ENCODE data around the gene UNC13D.

Gene UNC13D

GRCh38 chr17:75849724-75850123, 5.5 kb upstream of the UNC13D start:
- no peak for DNase-seq

GRCh38 chr17:75849279-75849646, 5.1 kb upstream of the UNC13D start:
- DNase-seq, result no peak

DNA sequence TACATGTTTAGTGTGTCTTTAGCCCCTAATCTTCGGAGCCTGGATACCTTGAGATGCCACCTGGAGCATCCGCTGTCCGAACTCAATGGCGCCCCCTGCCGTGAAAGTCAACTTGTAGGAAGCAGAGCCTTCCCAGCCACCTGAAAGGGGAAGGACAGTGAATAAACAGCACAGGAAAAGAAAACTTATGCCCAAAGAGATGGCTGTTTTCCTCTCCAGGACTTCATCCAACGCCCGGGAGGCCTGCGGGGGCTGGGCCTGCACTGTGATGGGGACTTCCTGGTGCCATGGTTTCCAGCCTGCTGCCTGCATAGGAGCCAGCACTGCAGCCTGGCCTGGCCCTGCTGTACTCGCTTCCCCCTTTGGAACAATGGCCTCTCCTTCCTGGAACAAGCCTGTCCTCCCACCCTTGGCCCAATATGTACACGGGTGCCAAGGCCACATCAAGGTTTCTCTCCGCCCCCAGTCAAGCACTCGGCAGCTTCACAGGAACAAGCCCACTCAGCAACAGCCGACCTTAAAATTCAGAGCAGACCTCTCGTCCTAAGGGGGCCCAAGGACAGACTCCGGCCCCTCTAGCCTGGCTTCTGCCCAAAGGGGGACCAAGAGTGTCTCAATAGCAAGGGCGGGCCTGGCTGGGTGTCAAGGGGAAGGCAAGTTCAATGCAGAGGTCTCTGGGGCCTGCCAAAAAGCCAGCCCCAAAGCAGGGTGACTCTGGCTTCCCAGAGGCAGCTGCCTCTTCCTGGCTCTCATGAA, 4.5 kb upstream of the UNC13D start:
- DNase-seq, result peak; percentile 47 to 51

- DNase-seq, result no peak
Measured at GRCh38 chr17:75847614-75848522, 3.7 kb upstream of the UNC13D start.

GRCh38 chr17:75846692-75847613, 2.7 kb upstream of the UNC13D start:
- DNase-seq, result no peak

DNA sequence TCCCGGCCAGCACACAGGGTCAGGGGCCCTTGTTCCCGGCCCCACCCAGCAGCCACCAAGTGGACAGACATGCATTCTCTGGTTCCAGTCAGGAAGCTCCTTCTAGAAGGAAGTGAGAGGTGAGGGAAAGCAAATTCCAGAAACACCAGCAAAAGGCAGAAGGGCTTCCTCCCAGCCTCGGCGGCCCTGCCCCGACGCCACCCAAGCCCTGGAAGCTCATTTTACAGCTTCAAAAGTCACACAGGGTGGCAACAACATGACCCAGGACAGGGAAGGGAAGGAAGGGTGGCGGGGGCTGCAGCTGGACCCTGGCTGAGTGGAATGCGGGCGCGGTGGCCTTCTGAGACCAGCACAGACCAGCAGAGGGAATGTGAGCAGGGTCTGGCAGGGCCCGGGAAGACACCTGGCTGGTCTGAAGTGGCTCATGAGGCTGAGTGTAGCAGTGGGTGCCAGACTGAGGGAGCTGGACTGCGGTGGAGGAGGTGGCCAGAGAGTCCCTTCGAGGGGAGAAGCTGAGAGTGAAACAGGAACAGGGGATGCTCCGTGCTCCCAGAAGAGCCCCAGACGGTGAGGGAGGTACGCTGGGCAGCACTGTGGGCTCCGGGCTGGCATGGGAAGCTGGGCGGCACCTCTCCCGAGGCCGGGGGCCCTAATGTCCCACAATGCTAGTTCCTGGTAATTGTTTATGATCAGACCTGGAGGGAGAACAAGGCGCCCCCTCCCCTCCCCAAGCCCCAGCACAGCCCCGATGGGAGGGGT, 1.9 kb upstream of the UNC13D start:
- no peak for DNase-seq

DNA sequence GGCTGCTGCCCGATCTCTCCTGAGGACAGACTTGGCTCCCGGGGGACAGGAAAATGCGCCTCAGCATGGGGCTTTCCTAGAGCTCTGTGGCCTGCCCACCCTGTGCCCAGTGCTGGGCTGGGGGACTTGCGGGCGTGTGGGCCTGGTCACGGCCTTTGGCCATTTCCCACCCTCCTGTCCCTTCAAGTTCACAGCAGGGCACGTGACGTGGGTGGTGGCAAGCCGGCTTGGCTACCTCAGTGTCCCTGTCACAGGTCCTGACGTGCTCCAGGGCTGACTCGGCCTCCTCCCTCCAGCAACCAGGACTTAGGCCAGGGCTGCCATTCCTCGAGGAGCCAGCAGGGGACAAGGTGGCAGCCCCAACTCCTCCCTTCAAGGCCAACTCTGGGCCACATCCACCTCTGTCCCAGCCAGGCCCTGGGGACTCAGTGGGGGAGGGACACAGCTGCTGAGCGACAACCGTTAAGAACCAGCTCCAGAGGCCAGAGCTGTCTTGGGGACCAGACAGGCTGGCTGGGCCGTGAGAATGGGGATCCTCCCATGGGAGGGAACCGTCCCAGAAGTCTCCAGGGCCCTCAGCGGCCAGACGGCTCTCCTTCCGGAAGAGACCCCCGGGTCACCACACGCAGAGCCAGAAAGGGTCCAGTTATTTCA, 981 bp upstream of the UNC13D start:
- peak; percentile 95 to 98 for DNase-seq

DNA sequence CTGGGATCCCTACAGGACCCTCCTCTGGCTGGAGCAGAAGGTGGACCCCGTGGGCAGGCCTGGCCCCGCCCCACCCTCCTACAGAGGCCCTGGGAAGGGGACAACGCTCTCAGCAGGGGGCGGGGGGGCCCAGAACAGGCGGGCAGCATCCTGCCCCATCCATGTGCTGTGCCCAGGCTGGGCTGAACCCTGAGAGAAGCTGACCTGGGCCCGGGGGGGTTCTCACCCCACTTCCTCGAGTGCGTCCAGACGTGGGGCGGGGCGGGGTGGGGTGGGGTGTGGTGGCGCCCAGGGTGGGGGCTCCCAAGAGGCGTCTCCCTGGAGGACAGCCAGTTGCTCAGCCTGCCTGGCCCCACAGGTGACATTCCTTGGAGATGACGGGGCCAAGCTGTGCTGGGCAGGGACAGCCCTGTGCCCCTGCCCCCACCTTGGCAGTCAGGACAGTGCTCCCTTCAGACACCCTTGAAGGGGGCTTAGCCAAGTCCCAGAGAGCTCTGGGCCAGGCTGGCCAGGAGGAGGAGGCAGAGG, 390 bp upstream of the UNC13D start:
- peak in 1 of 2 experiments; percentile 72 for DNase-seq

DNA sequence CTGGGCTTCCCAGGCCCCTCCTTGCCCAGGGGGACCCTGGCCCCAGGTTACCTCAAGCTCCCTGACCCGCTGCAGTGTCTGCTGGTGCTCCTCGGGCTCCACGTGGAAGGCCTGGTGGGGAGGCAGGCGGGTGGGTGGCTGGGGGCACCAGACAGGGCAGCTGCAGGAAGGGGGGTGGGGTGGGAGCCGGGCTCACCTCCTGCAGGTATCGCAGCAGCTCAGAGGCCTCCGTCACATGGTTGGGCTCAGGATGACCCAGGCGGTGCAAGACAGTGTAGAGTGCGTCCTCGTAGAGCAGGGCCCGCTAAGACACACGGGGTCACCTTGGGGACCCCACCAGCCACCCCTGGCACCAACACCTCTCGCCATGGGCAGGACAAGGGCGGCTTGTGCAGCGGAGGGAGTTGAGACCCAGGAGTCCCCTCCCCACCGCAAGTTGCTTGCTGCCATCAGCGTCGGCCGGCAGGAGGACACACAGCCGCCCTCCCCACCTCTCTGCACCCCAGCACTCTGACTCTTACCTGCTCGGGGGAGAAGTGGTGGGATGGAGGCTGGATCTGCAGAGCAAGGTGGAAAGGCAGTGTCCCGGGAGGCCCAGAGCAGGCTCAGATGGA, 1.1 kb downstream of the UNC13D start:
- DNase-seq, result no peak

DNA sequence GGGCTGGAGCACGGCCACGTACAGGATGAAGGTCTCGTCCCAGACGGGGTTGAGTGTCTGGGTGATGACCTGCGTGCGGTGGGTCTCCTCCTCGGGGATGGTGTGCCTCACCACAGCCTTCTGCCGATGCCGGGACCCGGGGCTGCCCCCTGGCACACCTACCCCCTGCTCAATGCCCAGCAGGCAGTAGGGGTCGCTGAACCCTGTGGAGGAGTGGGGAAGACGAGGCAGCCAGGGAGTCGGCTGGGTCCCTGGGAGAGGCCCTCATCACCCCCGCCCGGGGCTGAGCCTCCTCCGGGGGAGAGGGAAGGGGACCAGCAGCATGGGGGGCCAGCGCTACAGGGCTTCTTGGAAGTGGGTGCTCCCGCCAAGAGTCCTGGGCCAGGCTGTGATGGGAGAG, 1.8 kb downstream of the UNC13D start:
- no peak for DNase-seq

GRCh38 chr17:75840799-75841164, 3.4 kb downstream of the UNC13D start:
- DNase-seq, result no peak

GRCh38 chr17:75839942-75840798, 4.0 kb downstream of the UNC13D start:
- DNase-seq, result no peak

DNA sequence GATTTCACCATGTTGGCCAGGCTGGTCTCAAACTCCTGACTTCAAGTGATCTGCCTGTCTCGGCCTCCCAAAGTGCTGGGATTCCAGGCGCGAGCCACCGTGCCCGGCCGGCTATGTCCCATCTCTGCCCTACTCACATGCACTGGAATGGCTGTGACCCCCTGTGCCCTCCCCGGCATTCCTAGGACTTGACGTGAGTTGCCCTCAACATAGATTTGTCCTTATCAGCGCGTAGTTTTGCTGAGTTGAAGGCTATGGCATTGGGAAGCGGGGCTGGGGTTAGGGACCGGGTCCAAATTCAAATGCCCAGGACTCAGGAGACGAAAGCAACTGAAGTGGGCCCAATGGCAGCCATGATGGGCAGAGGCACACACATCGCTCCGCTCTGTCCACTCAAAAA, 5.8 kb downstream of the UNC13D start:
- no peak for DNase-seq

DNA sequence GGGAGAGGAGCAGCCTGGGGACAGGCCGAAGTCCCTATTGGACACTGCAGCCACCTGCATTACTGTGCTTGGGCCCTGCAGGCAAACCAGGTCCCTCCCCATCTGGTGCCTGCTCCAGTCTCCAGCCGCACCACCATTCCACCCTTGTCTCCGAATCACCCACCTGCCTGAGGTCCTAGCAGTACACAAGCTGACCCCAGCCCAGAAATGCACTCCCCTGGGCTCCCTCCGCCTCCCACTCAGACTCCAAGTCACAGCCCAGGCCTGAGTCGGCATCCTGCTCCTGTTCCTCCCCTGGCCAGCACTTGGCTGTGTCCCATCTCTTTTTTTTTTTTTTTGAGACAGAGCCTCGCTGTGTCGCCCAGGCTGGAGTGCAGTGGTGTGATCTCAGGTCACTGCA, 6.3 kb downstream of the UNC13D start:
- no peak for DNase-seq

DNA sequence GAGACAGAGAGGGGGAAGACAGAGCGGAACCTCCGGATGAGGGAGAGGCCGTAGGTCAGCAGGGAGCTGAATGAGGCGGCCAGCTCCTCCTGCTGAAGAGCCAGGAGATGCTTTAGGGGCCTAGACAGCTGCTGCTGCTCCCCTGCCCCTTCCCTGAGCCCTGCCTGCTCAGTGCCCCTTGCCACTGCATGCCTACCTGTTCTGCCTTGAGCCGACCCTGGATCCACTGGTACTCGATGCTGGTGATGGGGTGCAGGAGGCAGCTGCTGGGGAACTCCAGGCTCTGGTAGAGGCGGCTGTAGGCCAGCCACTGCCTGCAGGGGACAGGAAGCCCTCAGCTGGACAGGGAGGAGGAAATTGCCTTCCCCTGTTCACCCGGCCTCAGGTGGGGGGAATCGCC, 7.6 kb downstream of the UNC13D start:
- no peak for DNase-seq

GRCh38 chr17:75835654-75835987, 8.6 kb downstream of the UNC13D start:
- DNase-seq, result no peak

DNA sequence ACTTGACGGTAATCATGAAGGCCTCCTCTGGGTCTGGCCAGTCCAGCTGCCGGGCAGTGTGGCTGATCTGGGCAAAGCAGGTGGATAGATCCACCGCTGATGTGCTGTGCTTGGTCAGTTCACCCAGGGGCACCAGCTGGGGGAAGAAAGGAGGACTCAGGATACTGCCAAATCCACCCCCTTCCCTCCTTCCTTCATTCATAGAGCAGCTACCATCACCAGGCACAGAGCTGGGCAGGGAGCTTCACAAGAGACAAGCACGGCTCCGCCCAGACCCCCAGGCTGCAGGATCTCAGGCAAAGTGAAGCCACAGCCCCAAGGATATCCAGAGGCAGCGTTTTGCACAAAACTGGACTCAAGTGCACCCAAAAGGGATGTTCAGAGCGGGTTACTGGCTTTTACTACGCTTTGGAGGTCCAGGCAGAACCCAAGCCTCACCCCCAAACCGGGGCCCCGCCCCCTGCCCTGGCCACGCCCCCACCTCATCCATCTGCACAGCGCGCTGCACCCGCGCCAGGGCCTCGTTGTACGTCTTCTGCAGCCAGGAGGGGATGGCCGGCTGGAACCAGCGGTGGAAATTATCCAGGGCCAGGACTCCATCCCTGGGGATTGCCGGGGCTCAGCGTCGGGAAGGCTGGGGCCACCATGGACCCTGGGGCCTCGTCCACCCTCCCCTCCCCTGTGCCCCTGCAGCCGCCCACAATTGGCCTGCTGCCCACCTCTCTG, 9.1 kb downstream of the UNC13D start:
- no peak for DNase-seq

- DNase-seq, result no peak
Measured at GRCh38 chr17:75834279-75834920, 9.8 kb downstream of the UNC13D start.
